SU-DHL-6 (cell line): Measurements from ENCODE around the gene MC1R.

Experiments used
- H2AFZ ChIP-seq: fragments of 200-600 bp; sonication (generic); 2 replicates; pipeline ENCODE4 v1.6.1; 2014; ENCODE audit warnings: low read depth, mild to moderate bottlenecking, moderate library complexity, mixed read lengths, antibody characterized with exemption, low read length; ENCODE audit not compliant: severe bottlenecking
- H3F3A ChIP-seq: fragments of 200-600 bp; shearing (Covaris generic); 2 replicates; pipeline ENCODE4 v1.6.0; 2016; ENCODE audit warnings: antibody characterized with exemption, mild to moderate bottlenecking; ENCODE audit not compliant: insufficient read depth
- H3K27ac ChIP-seq: fragments of 200-600 bp; sonication (generic); 2 replicates; pipeline ENCODE4 v1.5.1; 2016; ENCODE audit warnings: low read depth, mild to moderate bottlenecking, low read length, moderate library complexity, mixed read lengths
- H3K27me3 ChIP-seq: fragments of 200-600 bp; sonication (generic), shearing (Covaris generic); 2 replicates; pipeline ENCODE4 v1.6.0; 2014; ENCODE audit warnings: mild to moderate bottlenecking, low read length
- H3K36me3 ChIP-seq: fragments of 200-600 bp; sonication (generic); 2 replicates; pipeline ENCODE4 v1.6.1; 2014; ENCODE audit warnings: mild to moderate bottlenecking, low read length, mixed read lengths
- H3K4me2 ChIP-seq: fragments of 300-600, 200-600 bp; shearing (Covaris generic), sonication (generic); 2 replicates; pipeline ENCODE4 v1.6.0; 2014; ENCODE audit warnings: low read length, low read depth, mild to moderate bottlenecking; ENCODE audit not compliant: poor library complexity, severe bottlenecking
- H3K4me3 ChIP-seq: fragments of 200-600 bp; sonication (generic); 2 replicates; pipeline ENCODE4 v1.5.1; 2014; ENCODE audit warnings: antibody characterized with exemption, low read length, mild to moderate bottlenecking, mixed read lengths; ENCODE audit not compliant: insufficient read depth, poor library complexity, severe bottlenecking
- H3K79me2 ChIP-seq: fragments of 200-600 bp; sonication (generic); 2 replicates; pipeline ENCODE4 v1.6.1; 2014; ENCODE audit warnings: mild to moderate bottlenecking, low read length, moderate library complexity; ENCODE audit not compliant: insufficient read depth
- H3K9ac ChIP-seq: fragments of 200-600 bp; sonication (generic); 2 replicates; pipeline ENCODE4 v1.7.0; 2014; ENCODE audit warnings: mild to moderate bottlenecking, low read length
- H3K9me2 ChIP-seq: fragments of 200-600 bp; sonication (generic); replicated peaks from 2 replicates; pipeline ENCODE4 v1.6.1; 2014; ENCODE audit warnings: low read length; ENCODE audit not compliant: insufficient read depth
- H3K9me3 ChIP-seq: fragments of 200-600 bp; sonication (generic); 2 replicates; pipeline ENCODE4 v1.6.1; 2014; ENCODE audit warnings: low read length, mixed read lengths; ENCODE audit not compliant: insufficient read depth
- H4K20me1 ChIP-seq: fragments of 200-600 bp; sonication (generic); 2 replicates; pipeline ENCODE4 v1.6.1; 2014; ENCODE audit warnings: low read depth, mild to moderate bottlenecking, antibody characterized with exemption, low read length, moderate library complexity, mixed read lengths
- CTCF ChIP-seq: fragments of 200-600 bp; sonication (generic); IDR thresholded peaks from one replicate; pipeline ENCODE4 v1.5.1; 2017; ENCODE audit warnings: antibody characterized with exemption, mild to moderate bottlenecking, low read length, moderate library complexity; ENCODE audit not compliant: insufficient read depth, poor library complexity, severe bottlenecking
- EZH2phosphoT487 ChIP-seq: fragments of 200-600 bp; sonication (generic), shearing (Covaris generic); conservative IDR thresholded peaks from 2 replicates; pipeline ENCODE4 v1.6.1; 2018; ENCODE audit warnings: mild to moderate bottlenecking, antibody characterized with exemption, low read length, moderate library complexity, mixed read lengths

MC1R gene

GRCh38 chr16:89957216-89957785 lies 38.6 kb downstream of the MC1R start:
- Histone ChIP-seq H3K4me2 (no peak overlapping the region), H3F3A (peaks cover 21% of the 10 kb centered on the region), H3K9me2 (no peaks in the 10 kb centered on the region), H2AFZ (no peak overlapping the region), H3K27ac (peak overlapping the region; percentile 86), H3K79me2 (no peaks in the 10 kb centered on the region), H3K36me3 (no peaks in the 10 kb centered on the region), H3K9me3 (no peaks in the 10 kb centered on the region), H3K4me3 (no peak overlapping the region), H3K27me3 (no peaks in the 10 kb centered on the region), H3K9ac (no peak overlapping the region), H4K20me1 (no peaks in the 10 kb centered on the region)
- TF ChIP-seq CTCF (no peak), EZH2phosphoT487 (no peak)

- H3K79me2 ChIP-seq, result no peaks in the 10 kb centered on the region
Observed at GRCh38 chr16:89958068-89958467, 39.4 kb downstream of the MC1R start.

GRCh38 chr16:89958596-89958995 lies 39.9 kb downstream of the MC1R start:
- H3K36me3 ChIP-seq, result no peaks in the 10 kb centered on the region
- no peaks in the 10 kb centered on the region for H3K79me2 ChIP-seq
- no peaks in the 10 kb centered on the region for H3K9me2 ChIP-seq
- no peak overlapping the region for H2AFZ ChIP-seq
- peaks cover 8% of the 10 kb centered on the region for H3F3A ChIP-seq
- no peaks in the 10 kb centered on the region for H4K20me1 ChIP-seq
- no peaks in the 10 kb centered on the region for H3K9me3 ChIP-seq
- H3K27me3 ChIP-seq, result no peaks in the 10 kb centered on the region
- H3K27ac ChIP-seq, result no peak overlapping the region
- H3K4me3 ChIP-seq, result no peak overlapping the region
- no peak overlapping the region for H3K9ac ChIP-seq
- TF ChIP-seq EZH2phosphoT487 (no peak), CTCF (no peak)
- no peak overlapping the region for H3K4me2 ChIP-seq

More at GRCh38 chr16:89958068-89958467, 39.4 kb downstream of the MC1R start:
- no peak overlapping the region for H3K4me3 ChIP-seq
- no peaks in the 10 kb centered on the region for H3K27me3 ChIP-seq
- no peaks in the 10 kb centered on the region for H3K36me3 ChIP-seq
- H3K27ac ChIP-seq, result no peak overlapping the region
- H2AFZ ChIP-seq, result no peak overlapping the region
- H4K20me1 ChIP-seq, result no peaks in the 10 kb centered on the region
- H3K9me2 ChIP-seq, result no peaks in the 10 kb centered on the region
- H3K9me3 ChIP-seq, result no peaks in the 10 kb centered on the region
- no peak overlapping the region for H3K4me2 ChIP-seq
- no peak overlapping the region for H3K9ac ChIP-seq
- H3F3A ChIP-seq, result peaks cover 13% of the 10 kb centered on the region
- TF ChIP-seq EZH2phosphoT487, result no peak

GRCh38 chr16:89960966-89961365 lies 42.3 kb downstream of the MC1R start:
- Histone ChIP-seq H3K27me3 (no peaks in the 10 kb centered on the region), H3K79me2 (no peaks in the 10 kb centered on the region), H3K9me2 (no peaks in the 10 kb centered on the region), H3K4me3 (no peak overlapping the region), H3K9ac (no peak overlapping the region), H4K20me1 (no peaks in the 10 kb centered on the region), H3K9me3 (no peaks in the 10 kb centered on the region), H3F3A (0 out of 2 replicates have a peak, but pooled peaks cover 4% of the 10 kb centered on the region), H3K27ac (no peak overlapping the region), H3K4me2 (no peak overlapping the region), H3K36me3 (no peaks in the 10 kb centered on the region), H2AFZ (no peak overlapping the region)
- TF ChIP-seq EZH2phosphoT487 (no peak), CTCF (no peak)
